ENCODE data around the gene SP140.

Gene SP140

DNA sequence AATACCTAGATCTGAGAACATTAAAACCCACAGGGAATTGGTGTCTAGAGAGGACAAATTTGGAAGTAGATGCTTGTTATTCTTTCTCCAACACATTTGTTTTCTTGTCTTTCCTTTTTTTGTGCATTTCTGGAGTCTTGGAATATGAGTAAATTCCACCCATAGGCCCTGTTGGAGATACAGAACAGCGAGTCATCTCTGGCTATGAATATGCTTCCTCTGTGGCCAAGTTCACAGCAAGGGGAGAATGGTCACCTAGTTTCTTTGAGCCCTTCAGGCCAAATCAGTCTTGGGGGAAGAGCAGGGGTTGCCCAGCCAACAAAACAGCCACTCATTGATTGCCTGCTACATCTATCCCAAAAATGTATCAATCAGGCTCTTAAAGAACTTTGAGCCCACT is 132.8 kb downstream of the SP140 start:
- TF ChIP-seq, protein P1, sequence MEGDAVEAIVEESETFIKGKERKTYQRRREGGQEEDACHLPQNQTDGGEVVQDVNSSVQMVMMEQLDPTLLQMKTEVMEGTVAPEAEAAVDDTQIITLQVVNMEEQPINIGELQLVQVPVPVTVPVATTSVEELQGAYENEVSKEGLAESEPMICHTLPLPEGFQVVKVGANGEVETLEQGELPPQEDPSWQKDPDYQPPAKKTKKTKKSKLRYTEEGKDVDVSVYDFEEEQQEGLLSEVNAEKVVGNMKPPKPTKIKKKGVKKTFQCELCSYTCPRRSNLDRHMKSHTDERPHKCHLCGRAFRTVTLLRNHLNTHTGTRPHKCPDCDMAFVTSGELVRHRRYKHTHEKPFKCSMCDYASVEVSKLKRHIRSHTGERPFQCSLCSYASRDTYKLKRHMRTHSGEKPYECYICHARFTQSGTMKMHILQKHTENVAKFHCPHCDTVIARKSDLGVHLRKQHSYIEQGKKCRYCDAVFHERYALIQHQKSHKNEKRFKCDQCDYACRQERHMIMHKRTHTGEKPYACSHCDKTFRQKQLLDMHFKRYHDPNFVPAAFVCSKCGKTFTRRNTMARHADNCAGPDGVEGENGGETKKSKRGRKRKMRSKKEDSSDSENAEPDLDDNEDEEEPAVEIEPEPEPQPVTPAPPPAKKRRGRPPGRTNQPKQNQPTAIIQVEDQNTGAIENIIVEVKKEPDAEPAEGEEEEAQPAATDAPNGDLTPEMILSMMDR (IDR thresholded peaks at IDR 0.05; ENCODE audit: low read depth, low read length, missing control alignments), result no peak
- Histone ChIP-seq H3K36me3 (replicated peaks) (peaks cover 11% of the 10 kb centered on the region), H3K4me3 (ENCODE audit: low read depth, low read length) (no peak overlapping the region), H3K27me3 (replicated peaks) (no peaks in the 10 kb centered on the region), H3K27ac (no peak overlapping the region)
- DNase-seq, result no peak
- in situ Hi-C loops (cut with HindIII; ENCODE audit: low pct_ligation_motif_present, low sequenced_read_pairs), result no loop called here

DNA sequence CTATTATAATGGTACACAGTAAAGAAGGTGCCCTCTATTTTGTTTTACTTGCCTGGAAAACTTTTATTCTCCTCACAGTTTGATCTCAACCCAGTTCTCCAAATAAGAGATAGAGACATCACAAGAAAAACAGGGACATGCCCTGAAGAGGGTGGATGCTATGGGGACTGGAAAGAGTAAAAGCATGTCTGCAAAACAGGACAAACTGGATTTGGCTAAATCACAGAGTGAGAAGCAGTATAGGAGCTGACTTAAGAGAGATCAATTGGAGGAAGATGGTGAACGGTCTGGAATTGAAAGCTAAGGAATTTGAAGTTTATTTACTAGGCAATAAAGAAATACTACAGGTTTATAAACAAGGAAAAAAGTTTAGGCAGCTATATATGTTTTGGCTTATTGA is 134.5 kb downstream of the SP140 start:
- no peak overlapping the region for H3K4me3 ChIP-seq (ENCODE audit: low read depth, low read length)
- no peaks in the 10 kb centered on the region for H3K27me3 ChIP-seq (replicated peaks)
- no peak overlapping the region for H3K27ac ChIP-seq
- no peak for DNase-seq
- TF ChIP-seq, protein P1 (IDR thresholded peaks at IDR 0.05; ENCODE audit: low read depth, low read length, missing control alignments), result no peak
- in situ Hi-C loops (cut with HindIII; ENCODE audit: low pct_ligation_motif_present, low sequenced_read_pairs), result no loop called here
- H3K36me3 ChIP-seq (replicated peaks), result peaks cover 11% of the 10 kb centered on the region

GRCh38 chr2:230362030-230362691 is 136.6 kb downstream of the SP140 start:
- Histone ChIP-seq H3K27me3 (replicated peaks) (no peaks in the 10 kb centered on the region), H3K4me3 (ENCODE audit: low read depth, low read length) (no peak overlapping the region), H3K27ac (no peak overlapping the region), H3K36me3 (replicated peaks) (peaks cover 11% of the 10 kb centered on the region)
- in situ Hi-C loops (cut with HindIII; ENCODE audit: low pct_ligation_motif_present, low sequenced_read_pairs), result no loop called here
- DNase-seq, result no peak
- TF ChIP-seq, protein P1 (IDR thresholded peaks at IDR 0.05; ENCODE audit: low read depth, low read length, missing control alignments), result no peak

All from brain microvascular endothelial cell (primary cell).